Stomach (tissue), 9 donors: ENCODE measurements around the gene CITED4. TPM values are rescaled to one million over a fixed set of nuclear protein-coding genes. Genes with fewer than 3 reads are reported as not detected.

ENCODE experiments used
- DNase-seq, 2 donors: peaks; one replicate each; pipeline versions ENCODE4 v3.0.0 to v3.0.0-alpha.2; 2013 to 2019
- H3K27ac ChIP-seq, 5 donors: fragments of 200-600 bp in 4 of 5; sonication (generic) in 4 of 5; one replicate each; pipeline ENCODE4 v1.5.1; 2013 to 2019; ENCODE audit warnings: mild to moderate bottlenecking in 1 of 5, moderate library complexity in 1 of 5
- H3K27me3 ChIP-seq, 3 donors: fragments of 200-600 bp; sonication (generic); one replicate each; pipeline ENCODE4 v1.5.1; 2017 to 2019; ENCODE audit warnings: mixed run types in 1 of 3
- H3K36me3 ChIP-seq, 4 donors: fragments of 200-600 bp; sonication (generic); 1 replicate in 3 of 4; 2 replicates in 1 of 4; pipeline ENCODE4 v1.5.1; 2016 to 2019
- H3K4me1 ChIP-seq, 4 donors: fragments of 200-600 bp; sonication (generic); one replicate each; pipeline ENCODE4 v1.5.1; 2016 to 2019
- H3K4me3 ChIP-seq, 4 donors: fragments of 200-600 bp; sonication (generic) in 3 of 4; one replicate each; pipeline ENCODE4 v1.5.1; 2016 to 2019; ENCODE audit warnings: mild to moderate bottlenecking in 1 of 4
- H3K9me3 ChIP-seq, 4 donors: fragments of 200-600 bp; sonication (generic); one replicate each; pipeline ENCODE4 v1.5.1; 2016 to 2019
- CTCF ChIP-seq, 7 experiments: fragments of 450-650 bp in 4 of 7; fragments of 200-600 bp in 3 of 7; sonication (generic) in 3 of 7; IDR thresholded peaks; one replicate each; pipeline ENCODE4 v1.5.1; 2016 to 2019; ENCODE audit warnings: antibody characterized with exemption in 7 of 7, control low read depth in 2 of 7, mild to moderate bottlenecking in 1 of 7
- EP300 ChIP-seq: sonication (generic); formaldehyde crosslinking; IDR thresholded peaks from one replicate; pipeline ENCODE4 v1.6.1; 2017; ENCODE audit warnings: antibody characterized with exemption
- POLR2A ChIP-seq, 4 donors: fragments of 450-650 bp; IDR thresholded peaks; one replicate each; pipeline ENCODE4 v1.6.1; 2016; ENCODE audit warnings: antibody characterized with exemption in 4 of 4, control low read depth in 2 of 4, mild to moderate bottlenecking in 1 of 4, moderate library complexity in 1 of 4
- POLR2AphosphoS5 ChIP-seq, 3 donors: sonication (generic); formaldehyde crosslinking; IDR thresholded peaks; one replicate each; pipeline ENCODE4 v1.6.1; 2016; ENCODE audit warnings: antibody characterized with exemption in 3 of 3
- WGBS, 5 donors: extraction: QIAGEN DNeasy Blood & Tissue Kit in 3 of 5; methylation state at CpG; one replicate each; pipeline versions ENCODE4 v1.1.5 to v1.1.7; 2013 to 2018; 5-methylcytosine and 5-hydroxymethylcytosine counted together
- intact Hi-C: fragments of 100-400 bp; cut with DNase I; formaldehyde crosslinking; loops from one replicate; pipeline ENCODE4 v1.15.1; 2023; ENCODE audit warnings: low total_unique reads
- polyA plus RNA-seq, 3 donors: library from polyadenylated mRNA; stranded (reverse); fragments of 200-250 nt; gene quantifications; one replicate each; pipeline ENCODE4 v1.2.3, GENCODE V29; 2013
- total RNA-seq, 5 donors: library from RNA; depleted of rRNA; stranded (reverse); fragments of >200 nt; gene quantifications; one replicate each; pipeline versions ENCODE4 v1.1.0 to v1.2.3, GENCODE V29; 2014 to 2016
- donor health status: healthy with polysubstance abuse.
- donor health status: Bipolar disorder and iron deficiency.
- donor health status: healthy.

CITED4 gene
- total and polyA plus RNA-seq, 8 donors = 2.6 to 152 (median 28.7) TPM

- Histone ChIP-seq H3K4me1 (peaks cover 14 to 22% (median 16%) of the 10 kb centered on the region in 4 donors), H3K27ac (no peak overlapping the region), H3K36me3 (no peaks in the 10 kb centered on the region), H3K9me3 (no peaks in the 10 kb centered on the region), H3K4me3 (no peak overlapping the region), H3K27me3 (no peaks in the 10 kb centered on the region)
- no peak for DNase-seq
- WGBS, 5 donors = 91 to 100% (median 100%) methylated on average over 1 of the region's 1 CpG
- TF ChIP-seq POLR2A (IDR thresholded peaks at IDR 0.05) (no peak), CTCF (IDR thresholded peaks at IDR 0.05) (no peak), POLR2AphosphoS5 (IDR thresholded peaks at IDR 0.05) (no peak), EP300 (no peak)
- intact Hi-C loops = no loop called here
These were observed 40.9 kb upstream of the CITED4 start for GRCh38 chr1:40903106-40903505.

GRCh38 chr1:40901886-40902852 is 40.0 kb upstream of the CITED4 start:
- WGBS, 5 donors = 82 to 87% (median 84%) methylated on average over 18 of the region's 18 CpGs
- peaks cover 14 to 24% (median 21%) of the 10 kb centered on the region in 4 donors for H3K4me1 ChIP-seq
- intact Hi-C loops = no loop called here
- H3K36me3 ChIP-seq = no peaks in the 10 kb centered on the region
- H3K4me3 ChIP-seq = no peak overlapping the region
- no peaks in the 10 kb centered on the region for H3K27me3 ChIP-seq
- no peak overlapping the region for H3K27ac ChIP-seq
- DNase-seq = no peak
- TF ChIP-seq CTCF (IDR thresholded peaks at IDR 0.05) (no peak), POLR2AphosphoS5 (IDR thresholded peaks at IDR 0.05) (no peak), EP300 (no peak), POLR2A (IDR thresholded peaks at IDR 0.05) (no peak)
- no peaks in the 10 kb centered on the region for H3K9me3 ChIP-seq

GRCh38 chr1:40899230-40899870 is 37.2 kb upstream of the CITED4 start:
- DNase-seq = peak; percentile 79 to 81
- H3K36me3 ChIP-seq = no peaks in the 10 kb centered on the region
- H3K4me3 ChIP-seq = no peak overlapping the region
- 29 to 66% (median 61%) methylated on average over 2 of the region's 2 CpGs for WGBS, 5 donors
- intact Hi-C loops = no loop called here
- no peak for TF ChIP-seq EP300
- TF ChIP-seq POLR2AphosphoS5 (IDR thresholded peaks at IDR 0.05) = peak in 1 of 3 donors; percentile 26
- no peaks in the 10 kb centered on the region for H3K27me3 ChIP-seq
- peaks cover 2 to 12% (median 10%) of the 10 kb centered on the region in 4 donors for H3K9me3 ChIP-seq
- H3K27ac ChIP-seq = peak overlapping the region in 4 of 5 donors; percentile 10 to 73 (median 60)
- peaks cover 14 to 28% (median 21%) of the 10 kb centered on the region in 4 donors for H3K4me1 ChIP-seq

GRCh38 chr1:40898431-40898901 is 36.3 kb upstream of the CITED4 start:
- Histone ChIP-seq H3K4me1 (peaks cover 14 to 28% (median 21%) of the 10 kb centered on the region in 4 donors), H3K27ac (peak overlapping the region in 4 of 5 donors; percentile 10 to 73 (median 60)), H3K27me3 (no peaks in the 10 kb centered on the region), H3K36me3 (no peaks in the 10 kb centered on the region), H3K9me3 (peaks cover 9 to 21% (median 18%) of the 10 kb centered on the region in 4 donors), H3K4me3 (no peak overlapping the region)
- TF ChIP-seq CTCF (IDR thresholded peaks at IDR 0.05) = no peak
- no peak for TF ChIP-seq POLR2AphosphoS5 (IDR thresholded peaks at IDR 0.05)
- TF ChIP-seq EP300 = no peak
- no peak for TF ChIP-seq POLR2A (IDR thresholded peaks at IDR 0.05)
- peak in 1 of 2 donors; percentile 45 for DNase-seq
- 22 to 33% (median 31%) methylated on average over 4 of the region's 4 CpGs for WGBS, 5 donors
- intact Hi-C loops = no loop called here
